Right atrium auricular region (tissue), 2 donors: ENCODE results near the gene TTI1. TPM values are rescaled to one million over a fixed set of nuclear protein-coding genes. Genes with fewer than 3 reads are reported as not detected.

Source experiments
- DNase-seq: peaks from one replicate; pipeline ENCODE4 v3.0.0-alpha.2; 2019; ENCODE audit warnings: low spot score
- H3K27ac ChIP-seq, 2 donors: fragments of 200-600 bp; sonication (generic); 1 replicate in 1 of 2; 2 replicates in 1 of 2; pipeline ENCODE4 v1.5.1; 2016 to 2019
- H3K27me3 ChIP-seq, 2 donors: fragments of 200-600 bp; sonication (generic); one replicate each; pipeline versions ENCODE4 v1.5.1 to v1.6.0; 2017 to 2019
- H3K36me3 ChIP-seq: fragments of 200-600 bp; sonication (generic); one replicate; pipeline ENCODE4 v1.5.1; 2016
- H3K4me1 ChIP-seq, 2 donors: fragments of 200-600 bp; sonication (generic); one replicate each; pipeline versions ENCODE4 v1.5.1 to v1.6.0; 2017 to 2019
- H3K4me3 ChIP-seq, 2 donors: fragments of 200-600 bp; sonication (generic); 1 replicate in 1 of 2; 2 replicates in 1 of 2; pipeline ENCODE4 v1.5.1; 2017 to 2019; ENCODE audit warnings: mild to moderate bottlenecking in 1 of 2, moderate library complexity in 1 of 2
- H3K9me3 ChIP-seq, 2 donors: fragments of 200-600 bp; sonication (generic); one replicate each; pipeline ENCODE4 v1.5.1; 2019
- CTCF ChIP-seq, 2 donors: fragments of 200-600 bp; sonication (generic); IDR thresholded peaks; one replicate each; pipeline ENCODE4 v1.5.1; 2019; ENCODE audit warnings: antibody characterized with exemption in 2 of 2
- total RNA-seq, 2 donors: library from RNA; depleted of rRNA; stranded (reverse); fragments of >200 nt; gene quantifications; one replicate each; pipeline ENCODE4 v1.1.0, GENCODE V29; 2016

TTI1 gene
- total RNA-seq, 2 donors from 2014 or later: 10.8 to 11.5 TPM

DNA sequence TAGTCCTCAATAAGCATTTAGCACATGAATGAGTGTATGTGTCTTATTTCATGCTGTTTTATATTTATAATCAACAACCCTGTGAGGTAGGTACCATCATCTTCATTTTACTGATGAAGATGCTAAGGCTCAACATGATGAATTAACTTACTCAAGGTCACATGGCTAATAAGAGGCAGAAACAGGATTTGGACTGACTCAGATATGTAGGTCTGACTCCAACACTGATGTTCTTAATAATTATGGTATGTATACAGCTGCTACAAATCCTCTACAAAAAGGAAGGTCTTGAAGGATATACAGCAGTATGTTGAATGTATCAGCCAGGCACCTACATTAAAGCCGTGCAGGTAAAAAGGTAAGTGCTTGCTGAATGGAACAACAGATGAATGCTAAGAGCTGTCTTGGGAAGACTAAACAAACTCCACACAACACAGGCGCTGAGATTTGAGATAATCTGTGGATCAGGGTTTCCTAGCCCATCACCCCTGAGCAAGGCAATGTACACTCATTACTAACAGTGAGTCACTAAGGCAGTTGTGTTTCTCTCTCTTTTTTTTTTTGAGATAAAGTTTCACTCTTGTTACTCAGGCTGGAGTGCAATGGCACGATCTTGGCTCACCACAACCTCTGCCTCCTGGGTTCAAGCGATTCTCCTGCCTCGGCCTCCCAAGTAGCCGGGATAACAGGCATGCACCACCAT is 31.9 kb downstream of the TTI1 start:
- H3K27ac ChIP-seq: no peak overlapping the region
- TF ChIP-seq CTCF (IDR thresholded peaks at IDR 0.05): no peak
- H3K36me3 ChIP-seq: peaks cover 68% of the 10 kb centered on the region

GRCh38 chr20:38000293-38000692 is 33.0 kb downstream of the TTI1 start:
- H3K4me1 ChIP-seq: peaks cover 0 to 7% of the 10 kb centered on the region in 2 donors
- H3K36me3 ChIP-seq: peaks cover 72% of the 10 kb centered on the region
- no peaks in the 10 kb centered on the region for H3K9me3 ChIP-seq
- TF ChIP-seq CTCF (IDR thresholded peaks at IDR 0.05): no peak
- DNase-seq: no peak
- no peak overlapping the region for H3K4me3 ChIP-seq
- no peak overlapping the region for H3K27ac ChIP-seq
- no peaks in the 10 kb centered on the region for H3K27me3 ChIP-seq

More for the DNA sequence above, 31.9 kb downstream of the TTI1 start:
- Histone ChIP-seq H3K27me3 (no peaks in the 10 kb centered on the region), H3K9me3 (no peaks in the 10 kb centered on the region), H3K4me3 (no peak overlapping the region), H3K4me1 (no peaks in the 10 kb centered on the region)
- DNase-seq: no peak

DNA sequence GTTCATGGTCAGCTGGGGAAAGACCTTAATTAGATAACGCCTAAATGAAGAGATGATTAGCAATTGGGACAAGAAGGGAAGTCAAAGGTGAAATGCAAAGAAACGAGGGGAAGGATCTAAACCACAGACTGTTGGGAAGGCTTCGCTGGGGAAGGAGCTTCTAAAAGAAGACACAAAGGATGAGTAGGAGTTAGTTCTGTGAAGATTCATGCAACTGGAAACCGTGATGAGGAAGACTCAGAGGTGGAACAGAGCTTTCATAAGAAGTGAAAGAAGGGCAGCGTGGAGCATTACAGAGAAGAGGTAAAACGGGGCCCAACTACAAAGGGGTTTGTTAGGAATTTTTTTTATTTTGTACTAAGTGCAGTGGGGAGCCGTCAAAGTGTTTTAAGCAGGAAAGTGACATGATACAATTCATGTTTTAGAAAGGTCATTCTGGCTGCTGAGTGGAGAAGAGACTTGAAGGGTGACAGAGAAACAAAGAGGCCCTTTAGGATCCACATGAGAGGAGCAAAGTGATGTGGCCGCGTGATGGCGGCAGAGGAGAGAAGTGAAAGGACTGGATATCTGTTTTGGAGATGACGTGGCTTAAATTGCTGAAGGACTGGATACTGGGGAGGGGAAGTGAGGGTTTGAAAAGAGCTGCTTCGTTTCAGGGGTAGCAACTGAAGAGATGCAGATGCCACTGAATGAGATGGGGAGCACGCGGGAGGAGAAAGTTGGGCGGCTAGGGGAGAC is 33.6 kb downstream of the TTI1 start:
- H3K27me3 ChIP-seq: no peaks in the 10 kb centered on the region
- H3K27ac ChIP-seq: no peak overlapping the region
- no peak overlapping the region for H3K4me3 ChIP-seq
- peaks cover 75% of the 10 kb centered on the region for H3K36me3 ChIP-seq
- no peak for DNase-seq
- no peaks in the 10 kb centered on the region for H3K9me3 ChIP-seq
- TF ChIP-seq CTCF (IDR thresholded peaks at IDR 0.05): no peak
- peaks cover 0 to 13% of the 10 kb centered on the region in 2 donors for H3K4me1 ChIP-seq

DNA sequence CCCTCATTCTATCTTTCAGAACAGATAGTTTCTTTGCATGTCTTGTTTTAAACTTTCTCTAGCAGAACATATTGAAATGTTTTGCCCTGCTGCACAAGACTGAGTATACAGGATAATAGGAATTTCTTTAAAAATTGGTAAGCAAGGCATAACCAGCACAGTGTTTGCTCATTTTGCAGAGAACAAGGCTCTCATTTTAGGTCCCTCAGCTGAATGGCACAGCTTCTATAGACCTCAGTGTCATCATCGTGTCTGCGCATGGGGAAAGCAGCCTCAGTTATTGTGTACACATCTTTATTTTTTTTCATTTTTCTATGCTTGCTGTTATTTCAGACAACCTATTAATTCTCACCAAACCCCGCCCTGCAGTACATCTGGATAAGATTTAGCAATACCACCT is 35.7 kb downstream of the TTI1 start:
- Histone ChIP-seq H3K4me3 (no peak overlapping the region), H3K4me1 (peaks cover 0 to 33% of the 10 kb centered on the region in 2 donors), H3K9me3 (no peaks in the 10 kb centered on the region), H3K27me3 (no peaks in the 10 kb centered on the region), H3K36me3 (peaks cover 68% of the 10 kb centered on the region), H3K27ac (no peak overlapping the region)
- DNase-seq: no peak
- TF ChIP-seq CTCF (IDR thresholded peaks at IDR 0.05): no peak

GRCh38 chr20:37995856-37996605 is 37.2 kb downstream of the TTI1 start:
- no peaks in the 10 kb centered on the region for H3K9me3 ChIP-seq
- H3K4me1 ChIP-seq: peaks cover 0 to 48% of the 10 kb centered on the region in 2 donors
- TF ChIP-seq CTCF (IDR thresholded peaks at IDR 0.05): no peak
- no peaks in the 10 kb centered on the region for H3K27me3 ChIP-seq
- H3K4me3 ChIP-seq: no peak overlapping the region
- peaks cover 54% of the 10 kb centered on the region for H3K36me3 ChIP-seq
- peak overlapping the region; percentile 47 to 52 for H3K27ac ChIP-seq
- no peak for DNase-seq
